ENCODE data around the gene GOLGA7B.

Gene GOLGA7B

DNA sequence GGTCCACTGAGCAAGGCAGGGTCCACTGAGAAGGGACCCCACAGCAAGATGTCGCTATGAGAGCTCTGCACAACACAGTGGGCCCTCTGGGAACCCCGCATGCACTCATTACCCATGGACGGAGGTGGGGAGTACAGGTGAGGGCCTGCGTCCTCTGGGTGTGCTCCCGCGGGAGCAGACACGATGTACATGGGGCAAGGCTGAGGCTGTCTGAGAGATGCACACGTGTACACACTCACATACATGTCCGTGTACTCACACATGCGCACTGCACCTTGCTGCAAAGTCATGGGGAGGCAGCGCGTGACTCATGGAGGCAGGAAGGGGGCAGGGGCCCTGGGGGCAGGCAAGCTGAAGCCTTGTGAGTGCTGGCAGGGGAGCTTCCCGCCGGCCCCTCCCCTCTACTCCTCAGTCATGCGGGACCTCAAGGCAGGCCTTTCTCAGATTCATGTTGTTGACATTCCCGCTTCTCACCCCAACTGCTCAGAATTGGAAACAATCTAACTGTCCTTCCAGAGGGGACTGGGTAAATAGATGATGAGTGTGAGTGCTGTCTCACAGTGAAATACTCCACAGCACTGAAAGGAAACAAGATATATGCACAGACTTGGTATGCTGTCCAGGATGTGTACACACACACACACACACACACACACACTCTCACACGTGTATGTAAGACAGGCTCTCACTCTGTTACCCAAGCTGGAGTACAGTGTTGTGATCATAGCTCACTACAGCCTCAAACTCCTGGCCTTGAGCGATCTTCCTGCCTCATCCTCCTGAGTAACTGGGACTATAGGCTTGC is 40.0 kb downstream of the GOLGA7B start:
- DNase-seq (ENCODE audit: extremely low read depth, low read depth) = no peak
- H3K4me3 ChIP-seq (replicated peaks; ENCODE audit: low read depth, low read length) = no peak overlapping the region
- no peak for TF ChIP-seq CTCF (IDR thresholded peaks at IDR 0.05; ENCODE audit: low read depth, low read length, missing control alignments)

DNA sequence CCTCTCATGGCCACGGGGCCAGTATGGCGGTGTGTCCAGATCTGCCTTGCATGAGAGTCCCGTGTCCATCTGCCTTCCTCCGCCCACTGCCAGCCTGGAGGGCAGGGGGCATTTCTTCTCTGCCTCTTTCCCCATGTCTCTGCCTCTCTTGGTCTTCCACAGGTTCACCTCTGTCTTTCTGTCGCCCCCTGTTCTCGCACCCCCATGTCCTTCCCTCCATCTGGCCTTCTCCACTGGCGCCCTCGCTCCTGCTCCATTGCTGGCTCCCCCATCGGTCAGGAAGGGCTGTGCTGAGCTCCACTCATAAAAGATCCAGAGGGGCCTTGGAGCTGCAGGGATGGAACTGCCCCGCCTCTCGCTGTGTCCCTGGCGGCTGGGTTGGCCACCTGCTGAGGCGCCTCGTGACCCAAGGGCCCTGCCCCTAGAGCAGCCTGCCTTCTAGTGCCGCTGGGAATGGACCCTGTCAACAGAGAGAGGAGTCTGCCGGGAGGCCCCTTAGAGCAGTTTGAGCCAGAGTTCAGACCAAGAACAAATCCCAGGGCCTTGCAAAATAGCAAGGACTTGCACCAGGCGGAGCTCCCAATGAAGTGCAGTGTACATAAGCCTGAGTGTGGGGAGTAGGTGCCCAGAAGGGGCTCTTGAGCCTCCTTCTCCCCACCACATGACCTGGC is 42.0 kb downstream of the GOLGA7B start:
- TF ChIP-seq CTCF (IDR thresholded peaks at IDR 0.05; ENCODE audit: low read depth, low read length, missing control alignments) = no peak
- H3K4me3 ChIP-seq (replicated peaks; ENCODE audit: low read depth, low read length) = no peak overlapping the region
- no peak for DNase-seq (ENCODE audit: extremely low read depth, low read depth)

DNA sequence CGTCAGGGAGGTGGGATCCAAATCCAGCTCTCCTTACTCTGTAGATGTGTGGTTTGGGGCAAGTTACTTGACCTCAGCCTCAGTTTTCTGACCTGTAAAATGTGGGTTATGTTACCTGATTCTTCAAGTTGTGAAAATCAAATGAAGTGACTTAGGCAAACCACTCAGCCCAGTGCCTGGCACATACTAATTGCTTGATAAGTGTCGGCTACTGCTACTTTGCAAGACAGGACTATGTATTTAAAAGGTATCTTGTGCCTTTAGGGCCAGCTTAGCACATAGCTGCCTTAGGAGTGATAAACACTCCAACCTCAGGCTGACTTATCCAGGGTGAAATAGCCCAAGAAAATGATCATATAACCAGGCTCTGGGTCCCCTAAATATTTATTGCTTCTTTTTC is 42.9 kb downstream of the GOLGA7B start:
- H3K4me3 ChIP-seq (replicated peaks; ENCODE audit: low read depth, low read length) = no peak overlapping the region
- no peak for TF ChIP-seq CTCF (IDR thresholded peaks at IDR 0.05; ENCODE audit: low read depth, low read length, missing control alignments)
- no peak for DNase-seq (ENCODE audit: extremely low read depth, low read depth)

GRCh38 chr10:97892939-97893338 is 43.3 kb downstream of the GOLGA7B start:
- no peak for TF ChIP-seq CTCF (IDR thresholded peaks at IDR 0.05; ENCODE audit: low read depth, low read length, missing control alignments)
- H3K4me3 ChIP-seq (replicated peaks; ENCODE audit: low read depth, low read length) = no peak overlapping the region
- no peak for DNase-seq (ENCODE audit: extremely low read depth, low read depth)

DNA sequence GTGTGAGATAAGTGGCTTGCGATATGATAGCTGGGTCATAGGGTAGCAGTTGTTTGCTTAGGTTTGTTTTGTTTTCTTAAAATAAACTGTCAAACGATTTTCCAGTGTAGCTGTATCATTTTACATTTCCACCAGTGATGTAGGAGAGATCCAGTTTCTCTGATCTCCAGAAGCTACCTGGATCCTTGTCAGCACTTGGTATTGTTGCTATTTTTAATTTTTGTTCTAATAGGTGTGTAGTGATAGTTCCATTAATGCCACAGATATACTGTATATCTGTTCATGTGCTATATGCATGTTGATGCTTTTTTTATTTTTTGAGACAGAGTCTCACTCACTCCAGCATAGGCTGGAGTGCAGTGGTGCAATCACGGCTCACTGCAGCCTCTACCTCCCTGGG is 44.4 kb downstream of the GOLGA7B start:
- no peak for TF ChIP-seq CTCF (IDR thresholded peaks at IDR 0.05; ENCODE audit: low read depth, low read length, missing control alignments)
- H3K4me3 ChIP-seq (replicated peaks; ENCODE audit: low read depth, low read length) = no peak overlapping the region
- DNase-seq (ENCODE audit: extremely low read depth, low read depth) = no peak

DNA sequence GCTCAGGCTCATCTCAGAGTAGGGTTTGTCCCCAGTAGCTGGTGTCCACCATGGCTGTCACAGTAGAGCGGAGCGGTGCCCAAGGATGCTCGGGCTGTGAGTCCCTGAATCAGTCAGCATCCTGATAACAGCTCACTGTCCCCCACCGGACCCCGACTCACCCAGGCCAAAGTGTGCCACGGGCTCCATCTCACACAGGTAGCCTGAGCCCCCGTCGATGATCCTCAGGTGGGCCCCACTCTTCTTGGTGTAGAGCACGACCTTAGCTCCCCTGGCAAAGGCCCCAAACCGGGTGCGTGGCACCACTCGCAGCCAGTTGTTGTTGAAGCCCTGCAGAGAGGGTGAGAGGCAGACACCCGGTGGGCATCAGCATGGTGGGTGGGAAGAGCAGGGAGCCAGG is 45.4 kb downstream of the GOLGA7B start:
- no peak for DNase-seq (ENCODE audit: extremely low read depth, low read depth)
- no peak overlapping the region for H3K4me3 ChIP-seq (replicated peaks; ENCODE audit: low read depth, low read length)
- no peak for TF ChIP-seq CTCF (IDR thresholded peaks at IDR 0.05; ENCODE audit: low read depth, low read length, missing control alignments)
